Amygdala (tissue), 56 donors: ENCODE results near the gene KHDRBS2.

Source experiments
- DNase-seq, 56 donors: peaks; one replicate each; lab custom pipeline; 2025; lab: John Stamatoyannopoulos, UW

KHDRBS2 gene

GRCh38 chr6:62285612-62286469, at the start of gene KHDRBS2:
Gene KHDRBS2, minus strand, starts transcription at chr6:62286225.
- DNase-seq: peak; percentile 23 to 96 (median 90)

GRCh38 chr6:62328607-62329006, 42.6 kb upstream of the KHDRBS2 start:
- no peak for DNase-seq

- DNase-seq: no peak
Observed at GRCh38 chr6:62324834-62325233, 38.8 kb upstream of the KHDRBS2 start.

- no peak for DNase-seq
Observed at GRCh38 chr6:62323818-62324431, 37.9 kb upstream of the KHDRBS2 start.

- DNase-seq: no peak
Observed at GRCh38 chr6:62298745-62299392, 12.8 kb upstream of the KHDRBS2 start.

GRCh38 chr6:62296541-62296940, 10.5 kb upstream of the KHDRBS2 start:
- no peak for DNase-seq

GRCh38 chr6:62288974-62289373, 2.9 kb upstream of the KHDRBS2 start:
- DNase-seq: no peak

GRCh38 chr6:62288562-62288961, 2.5 kb upstream of the KHDRBS2 start:
- no peak for DNase-seq

- no peak for DNase-seq
Observed at GRCh38 chr6:62286470-62286843, 432 bp upstream of the KHDRBS2 start.

GRCh38 chr6:62284725-62285124, 1.3 kb downstream of the KHDRBS2 start:
- DNase-seq: no peak

- peak in 9 of 56 donors; percentile 1 to 75 (median 8) for DNase-seq
Observed at GRCh38 chr6:62283796-62284411, 2.1 kb downstream of the KHDRBS2 start.

GRCh38 chr6:62283365-62283764, 2.7 kb downstream of the KHDRBS2 start:
- DNase-seq: no peak

- no peak for DNase-seq
Observed at GRCh38 chr6:62280099-62280498, 5.9 kb downstream of the KHDRBS2 start.

GRCh38 chr6:62272114-62272513, 13.9 kb downstream of the KHDRBS2 start:
- no peak for DNase-seq

GRCh38 chr6:62265906-62266525, 20.0 kb downstream of the KHDRBS2 start:
- no peak for DNase-seq

GRCh38 chr6:62262283-62262682, 23.7 kb downstream of the KHDRBS2 start:
- DNase-seq: no peak

GRCh38 chr6:62246087-62246486, 39.9 kb downstream of the KHDRBS2 start:
- no peak for DNase-seq

GRCh38 chr6:62236784-62237183, 49.2 kb downstream of the KHDRBS2 start:
- no peak for DNase-seq

GRCh38 chr6:62229231-62229630, 56.8 kb downstream of the KHDRBS2 start:
- no peak for DNase-seq

- no peak for DNase-seq
Observed at GRCh38 chr6:62217866-62218265, 68.2 kb downstream of the KHDRBS2 start.

GRCh38 chr6:62202078-62202477, 83.9 kb downstream of the KHDRBS2 start:
- DNase-seq: no peak
